Activated CD8-positive, alpha-beta memory T cell treated with anti-CD3 and anti-CD28 coated beads, Interleukin-2, amount 50 U/mL, for 4 hours (primary cell): ENCODE results near the gene ADGRA1.
"Not testable (repeated sequence)": the region's sequence is repeated elsewhere in the genome, so short reads cannot be mapped to it uniquely, and the experiment has no call there.

Experiments
- DNase-seq: peaks from one replicate; pipeline ENCODE4 v3.0.0-alpha.2; 2020

ADGRA1 gene

GRCh38 chr10:133087679-133088178 is at the start of gene ADGRA1:
TSS of gene ADGRA1 (plus strand) at chr10:133087924. CDS start at chr10:133088910, 986 bp downstream.
- DNase-seq = no peak

GRCh38 chr10:133038036-133038823 is 49.5 kb upstream of the ADGRA1 start:
- no peak for DNase-seq

- DNase-seq = no peak
These were observed 48.5 kb upstream of the ADGRA1 start for GRCh38 chr10:133039107-133039802.

- no peak for DNase-seq
These were observed 47.9 kb upstream of the ADGRA1 start for GRCh38 chr10:133039803-133040165.

GRCh38 chr10:133040198-133040597 is 47.5 kb upstream of the ADGRA1 start:
- no peak for DNase-seq

GRCh38 chr10:133041101-133041500 is 46.6 kb upstream of the ADGRA1 start:
- DNase-seq = no peak

GRCh38 chr10:133042061-133042460 is 45.7 kb upstream of the ADGRA1 start:
- no peak for DNase-seq

GRCh38 chr10:133042816-133043215 is 44.9 kb upstream of the ADGRA1 start:
- no peak for DNase-seq

GRCh38 chr10:133043541-133044225 is 44.0 kb upstream of the ADGRA1 start:
- no peak for DNase-seq

GRCh38 chr10:133044401-133044811 is 43.3 kb upstream of the ADGRA1 start:
- DNase-seq = no peak

- no peak for DNase-seq
These were observed 42.0 kb upstream of the ADGRA1 start for GRCh38 chr10:133045556-133046389.

- no peak for DNase-seq
These were observed 41.3 kb upstream of the ADGRA1 start for GRCh38 chr10:133046390-133046765.

- DNase-seq = no peak
These were observed 40.1 kb upstream of the ADGRA1 start for GRCh38 chr10:133047526-133048123.

GRCh38 chr10:133048266-133048665 is 39.5 kb upstream of the ADGRA1 start:
- no peak for DNase-seq

- no peak for DNase-seq
These were observed 38.8 kb upstream of the ADGRA1 start for GRCh38 chr10:133048926-133049325.

- no peak for DNase-seq
These were observed 38.1 kb upstream of the ADGRA1 start for GRCh38 chr10:133049639-133050038.

- DNase-seq = no peak
These were observed 37.4 kb upstream of the ADGRA1 start for GRCh38 chr10:133050371-133050770.

GRCh38 chr10:133052076-133052475 is 35.6 kb upstream of the ADGRA1 start:
- DNase-seq = no peak

- DNase-seq = not testable (repeated sequence)
These were observed 34.1 kb upstream of the ADGRA1 start for GRCh38 chr10:133053527-133054133.

GRCh38 chr10:133055470-133055869 is 32.3 kb upstream of the ADGRA1 start:
- DNase-seq = no peak

- DNase-seq = no peak
These were observed 31.7 kb upstream of the ADGRA1 start for GRCh38 chr10:133056001-133056400.

GRCh38 chr10:133056651-133057178 is 31.0 kb upstream of the ADGRA1 start:
- no peak for DNase-seq
